ENCODE data around the gene ALOX5.
"Not testable (repeated sequence)": the region's sequence is repeated elsewhere in the genome, so short reads cannot be mapped to it uniquely, and the experiment has no call there.

The ALOX5 gene

GRCh38 chr10:45375101-45375500 lies 1.1 kb downstream of the ALOX5 start:
- no peak for DNase-seq

DNA sequence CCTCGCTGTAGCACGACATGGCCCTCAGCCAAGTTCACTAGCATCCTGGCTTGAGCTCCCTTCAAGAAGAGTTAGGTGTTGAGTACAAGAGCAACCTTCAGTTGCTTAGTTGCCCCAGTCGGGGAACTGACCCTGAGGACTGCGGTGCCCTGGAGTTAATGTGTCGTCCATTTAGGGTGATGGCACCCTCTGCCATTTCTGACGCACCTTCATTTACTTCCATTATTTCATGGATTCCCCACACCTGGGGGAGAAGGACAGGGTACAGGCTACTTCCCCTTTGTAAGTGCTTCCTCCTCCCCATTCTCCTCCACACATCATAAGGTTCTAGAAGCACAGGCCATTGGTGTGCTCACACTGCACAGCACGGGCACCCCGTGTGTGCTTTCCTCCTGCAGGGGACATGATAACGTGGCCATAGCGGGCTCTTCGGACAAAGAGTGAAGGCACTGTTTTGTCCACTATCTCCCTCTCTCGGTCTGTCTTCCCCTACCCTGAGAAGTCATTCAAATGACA lies 1.8 kb downstream of the ALOX5 start:
- DNase-seq: no peak

DNA sequence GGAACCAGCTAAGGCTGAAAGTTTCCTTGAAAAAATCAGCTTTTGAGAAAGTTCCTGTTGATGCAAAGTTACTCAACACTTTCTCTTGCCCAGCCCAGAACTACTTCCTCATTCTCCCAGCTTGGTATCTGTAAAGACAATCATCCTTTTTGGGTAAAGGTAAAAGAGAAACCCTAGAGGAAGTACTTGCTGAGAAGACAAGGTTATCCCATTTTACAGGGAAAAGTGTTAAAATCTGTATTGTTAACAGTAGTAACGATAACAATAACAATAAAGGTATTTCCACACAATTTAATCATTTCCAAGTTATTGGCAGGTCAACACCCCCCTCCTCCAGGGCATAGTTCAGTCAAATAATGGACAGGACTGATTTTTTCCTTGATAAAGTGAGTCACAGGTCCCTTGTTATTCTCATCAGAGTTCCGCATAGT lies 2.4 kb downstream of the ALOX5 start:
- DNase-seq: no peak

DNA sequence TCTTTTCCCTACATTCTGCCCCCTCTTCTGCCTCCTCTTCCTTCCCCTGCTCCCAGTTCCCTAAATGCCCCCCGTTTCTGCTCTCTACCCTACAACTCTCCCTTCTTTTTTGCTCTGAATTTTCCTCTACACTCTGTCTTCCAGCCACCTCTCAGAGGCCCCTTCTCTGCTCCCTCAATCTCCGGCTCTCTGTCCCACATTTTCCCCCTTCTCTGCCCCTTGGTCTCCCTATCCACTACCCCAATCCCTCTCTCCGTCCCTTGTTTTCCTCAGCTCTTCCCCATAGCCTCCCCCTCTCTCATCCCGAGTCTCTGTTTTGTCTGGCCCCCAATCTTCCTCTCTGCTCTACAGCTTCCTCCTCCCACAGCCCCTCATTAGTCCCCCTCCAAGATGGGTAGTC lies 3.3 kb downstream of the ALOX5 start:
- no peak for DNase-seq

DNA sequence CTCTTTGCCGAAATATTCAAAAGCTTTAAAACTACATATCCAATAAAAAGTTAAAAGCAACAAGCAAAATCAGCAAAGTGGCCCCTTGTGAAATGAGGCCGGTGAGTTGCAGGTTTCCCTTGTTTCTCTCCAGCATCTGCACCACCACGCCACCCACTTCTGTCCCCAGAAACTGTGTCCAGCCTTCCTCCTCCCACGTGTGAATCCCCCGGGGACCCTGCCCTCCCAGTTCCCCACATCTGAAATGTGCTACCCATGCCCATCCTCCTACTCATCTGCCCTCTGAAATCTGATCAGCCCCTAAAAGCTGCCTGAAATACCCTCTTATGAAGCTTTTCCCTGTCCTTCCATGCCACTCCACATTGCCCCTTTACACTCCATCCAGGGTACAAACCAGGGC lies 3.8 kb downstream of the ALOX5 start:
- no peak for DNase-seq

- DNase-seq: no peak
These were observed 5.1 kb downstream of the ALOX5 start for GRCh38 chr10:45378914-45379726.

GRCh38 chr10:45379891-45380540 lies 6.0 kb downstream of the ALOX5 start:
- no peak for DNase-seq

DNA sequence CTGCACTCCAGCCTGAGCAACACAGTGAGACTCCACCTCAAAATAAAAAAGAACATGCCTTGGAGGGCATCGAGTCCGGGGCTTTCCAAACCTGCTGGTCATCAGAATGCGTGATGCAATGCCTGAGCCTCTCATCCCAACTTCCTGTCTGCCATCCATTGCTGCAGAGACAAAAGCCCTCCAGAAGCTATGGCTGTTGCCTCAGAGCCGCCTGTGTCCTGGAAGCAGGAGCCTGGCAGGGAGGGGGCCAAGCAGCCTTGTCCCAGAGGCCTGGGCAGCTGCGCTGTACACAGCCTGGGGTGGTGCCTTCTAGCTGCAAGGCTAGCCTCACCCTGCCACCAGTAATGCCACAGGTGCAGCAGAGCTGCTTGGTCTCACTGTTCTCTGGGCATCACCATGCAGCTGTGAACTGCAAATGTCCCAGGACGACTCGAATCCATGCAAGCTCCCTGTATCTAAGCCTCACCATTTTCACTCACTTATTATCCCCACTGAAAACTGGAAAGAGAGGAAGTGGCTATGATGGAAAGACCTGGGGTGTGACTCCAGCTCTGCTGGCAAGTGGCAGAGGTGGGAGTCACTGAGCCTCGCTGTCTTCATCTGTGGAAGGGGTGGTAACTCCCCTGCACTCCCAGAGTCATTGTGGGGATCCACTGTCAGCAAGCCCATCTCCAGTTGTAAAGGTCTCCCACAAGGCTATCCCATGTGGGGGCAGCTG lies 7.0 kb downstream of the ALOX5 start:
- no peak for DNase-seq

- no peak for DNase-seq
These were observed 8.6 kb downstream of the ALOX5 start for GRCh38 chr10:45382591-45382990.

DNA sequence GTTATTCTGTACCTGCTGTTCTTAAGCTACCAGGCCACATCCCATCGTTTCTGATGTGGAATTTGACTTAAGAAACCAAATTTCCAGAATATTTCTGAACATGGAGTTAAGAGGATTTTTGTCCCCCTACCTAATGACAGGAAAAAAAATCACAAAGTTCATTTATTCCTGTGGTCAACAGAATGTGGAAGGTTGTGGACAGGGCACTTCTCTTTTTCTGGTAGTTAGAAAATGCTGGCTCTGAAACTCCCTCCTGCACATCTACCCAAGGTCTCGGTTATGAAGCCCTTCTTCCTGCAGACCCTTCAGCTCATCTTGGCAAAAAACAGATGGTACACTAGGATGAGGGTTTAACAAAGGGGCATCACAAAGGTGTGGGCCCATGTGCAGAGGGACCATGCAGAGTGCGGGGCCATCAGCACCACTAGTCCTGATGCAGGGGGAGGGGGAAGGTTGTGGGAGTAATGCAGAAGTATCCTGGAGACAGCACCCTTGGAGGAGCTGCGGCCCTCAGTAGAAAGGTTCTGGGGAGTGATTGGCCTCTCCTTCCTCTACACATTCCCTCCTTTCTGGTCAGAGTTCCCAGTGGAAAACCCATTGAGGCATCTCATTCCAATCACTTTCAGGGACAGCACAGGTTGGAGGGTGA lies 9.8 kb downstream of the ALOX5 start:
- no peak for DNase-seq

DNA sequence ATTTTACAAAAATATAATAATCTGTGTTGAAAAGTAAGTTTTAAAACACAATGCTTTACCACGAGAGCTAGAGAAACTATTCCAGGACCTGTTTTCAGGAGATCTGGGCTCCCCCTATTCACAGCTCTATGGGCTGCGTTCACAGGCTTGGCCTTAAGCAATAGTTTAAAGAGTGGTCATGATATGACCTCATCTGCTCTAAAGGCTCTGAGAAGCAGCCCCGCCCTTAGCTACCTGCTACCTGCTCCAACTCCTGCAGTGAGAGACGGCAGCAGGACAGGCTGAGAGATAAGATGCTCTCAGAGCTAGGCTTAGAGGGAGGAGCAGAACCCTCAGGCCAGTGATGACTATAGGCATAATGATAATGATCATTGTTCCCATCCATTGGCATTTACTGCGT lies 12.6 kb downstream of the ALOX5 start:
- DNase-seq: no peak

DNA sequence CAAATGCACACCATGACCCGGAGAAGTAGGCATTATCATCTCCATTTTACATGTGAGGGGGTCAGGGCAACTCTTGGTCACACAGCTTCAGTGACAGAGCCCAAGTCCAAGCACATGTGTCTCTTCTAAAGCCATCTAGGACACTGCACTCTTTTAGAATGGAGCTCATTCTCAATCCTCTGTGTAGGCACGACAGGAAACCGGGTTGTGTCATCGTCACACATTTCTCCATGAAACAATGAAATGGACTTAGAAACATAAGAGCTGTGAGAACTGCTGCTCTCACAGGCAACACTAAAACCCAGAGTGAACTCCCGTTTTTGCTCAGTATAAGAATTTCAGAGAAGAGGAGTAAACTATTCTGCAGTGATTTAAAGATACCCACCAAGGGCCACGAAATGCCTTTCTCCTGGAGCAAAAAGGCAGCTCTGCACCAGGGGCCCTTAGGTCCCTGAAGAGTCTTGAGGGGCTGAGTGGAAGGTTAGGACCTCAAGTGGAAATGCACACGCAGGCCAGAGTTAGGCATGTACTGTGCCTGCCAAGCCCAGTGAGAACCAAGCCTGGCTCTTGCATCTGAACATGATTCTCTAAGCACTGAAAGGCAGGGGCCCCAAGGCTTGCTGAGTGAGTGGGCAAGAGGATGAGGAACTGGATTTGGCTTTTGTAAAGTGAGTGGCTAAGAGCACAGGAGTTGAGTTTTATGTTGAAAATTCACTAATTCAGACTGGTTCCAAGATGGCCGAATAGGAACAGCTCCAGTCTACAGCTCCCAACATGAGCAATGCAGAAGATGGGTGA lies 13.3 kb downstream of the ALOX5 start:
- no peak for DNase-seq

- DNase-seq: not testable (repeated sequence)
These were observed 15.7 kb downstream of the ALOX5 start for GRCh38 chr10:45389671-45390070.

- not testable (repeated sequence) for DNase-seq
These were observed 17.6 kb downstream of the ALOX5 start for GRCh38 chr10:45391636-45392035.

GRCh38 chr10:45395554-45395953 lies 21.5 kb downstream of the ALOX5 start:
- no peak for DNase-seq

DNA sequence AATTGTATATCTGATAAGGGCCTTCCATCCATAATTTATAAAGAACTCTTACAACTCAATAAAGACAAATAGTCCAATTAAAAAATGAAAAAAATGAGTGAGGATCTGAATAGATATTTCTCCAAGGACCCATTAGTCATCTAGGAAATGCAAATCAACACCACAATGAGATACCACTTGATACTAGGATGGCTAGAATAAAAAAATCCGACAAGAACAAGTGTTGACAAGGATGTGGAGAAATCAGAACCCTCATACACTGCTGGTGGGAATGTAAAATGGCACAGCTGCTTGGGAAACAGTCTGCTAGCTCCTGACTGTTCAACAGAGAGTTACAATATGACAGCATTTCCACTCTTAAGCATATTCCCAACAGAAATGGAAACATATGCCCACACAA lies 24.6 kb downstream of the ALOX5 start:
- no peak for DNase-seq

DNA sequence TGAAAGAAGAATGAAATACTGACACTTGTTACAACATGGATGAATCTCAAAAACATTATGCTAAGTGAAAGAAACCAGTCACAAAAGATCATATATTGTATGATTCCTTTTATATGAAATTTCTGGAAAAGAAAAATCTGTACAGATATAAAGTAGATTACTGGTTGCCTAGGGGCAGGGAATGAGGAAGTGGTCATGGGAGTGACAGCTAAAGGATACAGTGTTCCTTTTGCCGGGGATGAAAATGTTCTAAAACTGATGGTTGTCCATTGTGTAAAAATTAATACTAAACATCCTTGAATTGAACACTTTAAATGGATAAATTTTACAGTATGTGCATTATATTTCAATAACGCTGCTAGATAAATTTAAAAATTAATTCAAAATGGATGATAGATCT lies 25.1 kb downstream of the ALOX5 start:
- no peak for DNase-seq

- no peak for DNase-seq
These were observed 29.1 kb downstream of the ALOX5 start for GRCh38 chr10:45403151-45403550.

GRCh38 chr10:45404087-45404769 lies 30.2 kb downstream of the ALOX5 start:
- DNase-seq: no peak

DNA sequence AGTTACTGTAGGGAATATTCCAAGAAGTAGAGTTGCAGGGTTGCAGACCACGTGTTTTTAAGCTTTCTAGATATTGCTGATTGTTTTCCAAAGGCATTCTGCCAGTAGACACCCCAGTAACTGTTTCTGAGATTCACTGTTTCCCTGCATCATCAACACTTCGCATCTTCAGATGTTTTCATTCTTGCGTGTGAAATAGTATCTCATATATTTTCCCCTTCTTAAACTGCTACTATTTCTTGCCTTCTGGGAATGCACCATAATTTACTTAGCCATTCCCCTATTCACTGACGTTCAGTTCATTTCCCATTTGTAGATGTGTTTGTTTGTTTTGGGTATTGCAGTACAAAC lies 30.7 kb downstream of the ALOX5 start:
- no peak for DNase-seq

GRCh38 chr10:45407542-45407941 lies 33.5 kb downstream of the ALOX5 start:
- DNase-seq: no peak
